Middle frontal gyrus (tissue), 1 donor: ENCODE results near the gene DOCK9.

Source experiments
- DNase-seq: peaks from one replicate; pipeline ENCODE4 v3.0.0-alpha.2; 2015; ENCODE audit warnings: low spot score; ENCODE audit errors: extremely low spot score

Gene DOCK9, protein sequence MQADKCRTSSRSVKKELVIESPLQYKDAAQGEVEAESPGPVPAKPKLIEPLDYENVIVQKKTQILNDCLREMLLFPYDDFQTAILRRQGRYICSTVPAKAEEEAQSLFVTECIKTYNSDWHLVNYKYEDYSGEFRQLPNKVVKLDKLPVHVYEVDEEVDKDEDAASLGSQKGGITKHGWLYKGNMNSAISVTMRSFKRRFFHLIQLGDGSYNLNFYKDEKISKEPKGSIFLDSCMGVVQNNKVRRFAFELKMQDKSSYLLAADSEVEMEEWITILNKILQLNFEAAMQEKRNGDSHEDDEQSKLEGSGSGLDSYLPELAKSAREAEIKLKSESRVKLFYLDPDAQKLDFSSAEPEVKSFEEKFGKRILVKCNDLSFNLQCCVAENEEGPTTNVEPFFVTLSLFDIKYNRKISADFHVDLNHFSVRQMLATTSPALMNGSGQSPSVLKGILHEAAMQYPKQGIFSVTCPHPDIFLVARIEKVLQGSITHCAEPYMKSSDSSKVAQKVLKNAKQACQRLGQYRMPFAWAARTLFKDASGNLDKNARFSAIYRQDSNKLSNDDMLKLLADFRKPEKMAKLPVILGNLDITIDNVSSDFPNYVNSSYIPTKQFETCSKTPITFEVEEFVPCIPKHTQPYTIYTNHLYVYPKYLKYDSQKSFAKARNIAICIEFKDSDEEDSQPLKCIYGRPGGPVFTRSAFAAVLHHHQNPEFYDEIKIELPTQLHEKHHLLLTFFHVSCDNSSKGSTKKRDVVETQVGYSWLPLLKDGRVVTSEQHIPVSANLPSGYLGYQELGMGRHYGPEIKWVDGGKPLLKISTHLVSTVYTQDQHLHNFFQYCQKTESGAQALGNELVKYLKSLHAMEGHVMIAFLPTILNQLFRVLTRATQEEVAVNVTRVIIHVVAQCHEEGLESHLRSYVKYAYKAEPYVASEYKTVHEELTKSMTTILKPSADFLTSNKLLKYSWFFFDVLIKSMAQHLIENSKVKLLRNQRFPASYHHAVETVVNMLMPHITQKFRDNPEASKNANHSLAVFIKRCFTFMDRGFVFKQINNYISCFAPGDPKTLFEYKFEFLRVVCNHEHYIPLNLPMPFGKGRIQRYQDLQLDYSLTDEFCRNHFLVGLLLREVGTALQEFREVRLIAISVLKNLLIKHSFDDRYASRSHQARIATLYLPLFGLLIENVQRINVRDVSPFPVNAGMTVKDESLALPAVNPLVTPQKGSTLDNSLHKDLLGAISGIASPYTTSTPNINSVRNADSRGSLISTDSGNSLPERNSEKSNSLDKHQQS (N-terminal part only)

DNA sequence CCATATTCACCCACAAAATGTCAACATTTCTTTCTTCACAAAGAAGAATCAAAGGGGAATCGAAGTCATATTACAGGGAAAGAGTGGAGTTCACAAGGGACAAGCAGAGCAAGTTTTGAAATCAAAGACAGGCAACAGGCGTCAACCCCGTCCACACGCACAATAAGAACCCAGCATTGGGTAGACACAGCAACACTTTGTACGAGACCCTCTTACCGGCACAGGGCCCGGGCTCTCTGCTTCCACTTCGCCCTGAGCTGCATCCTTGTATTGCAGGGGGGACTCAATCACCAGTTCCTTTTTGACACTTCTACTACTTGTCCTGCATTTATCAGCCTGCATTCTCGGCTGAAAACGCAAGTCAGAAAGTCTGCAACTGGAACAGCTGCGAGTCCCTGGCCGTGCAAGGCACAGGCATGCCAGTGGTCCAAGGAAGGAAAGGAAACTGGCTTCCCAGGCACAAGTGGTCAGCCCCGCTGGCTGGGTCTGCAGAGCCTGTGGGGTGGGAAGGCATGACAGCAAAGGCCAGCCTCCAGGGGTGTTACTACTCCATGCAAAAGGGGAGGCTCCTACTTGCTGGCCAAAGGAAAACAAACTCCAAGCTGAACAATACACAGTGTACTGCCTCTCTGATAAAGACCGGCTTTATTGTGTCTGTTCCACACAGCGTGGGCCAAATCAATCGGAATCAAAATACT lies at the start of gene DOCK9:
Gene DOCK9, minus strand, starts transcription at position 497 of the 698 bp plus-strand sequence. Its CDS starts 155 bp downstream, at position 342.
- DNase-seq: peak; percentile 58

DNA sequence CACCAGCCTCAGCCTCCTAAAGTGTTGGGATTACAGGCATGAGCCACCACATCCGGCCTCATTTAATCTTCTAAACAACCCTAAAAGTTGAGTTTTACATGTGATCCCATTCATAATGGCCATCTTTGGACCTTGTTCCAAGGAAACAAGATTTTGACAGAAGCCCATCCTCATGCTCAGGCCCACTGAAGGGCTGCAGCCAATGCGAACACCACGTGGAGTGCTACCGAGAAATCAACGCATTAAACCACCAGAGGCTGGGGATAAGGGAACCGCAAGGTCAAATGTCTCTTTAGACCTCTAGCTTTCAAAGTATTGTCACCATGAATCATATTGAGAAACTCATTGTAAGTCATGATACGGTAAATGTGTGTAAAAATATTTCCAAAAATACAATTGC lies 49.4 kb upstream of the DOCK9 start:
- no peak for DNase-seq

DNA sequence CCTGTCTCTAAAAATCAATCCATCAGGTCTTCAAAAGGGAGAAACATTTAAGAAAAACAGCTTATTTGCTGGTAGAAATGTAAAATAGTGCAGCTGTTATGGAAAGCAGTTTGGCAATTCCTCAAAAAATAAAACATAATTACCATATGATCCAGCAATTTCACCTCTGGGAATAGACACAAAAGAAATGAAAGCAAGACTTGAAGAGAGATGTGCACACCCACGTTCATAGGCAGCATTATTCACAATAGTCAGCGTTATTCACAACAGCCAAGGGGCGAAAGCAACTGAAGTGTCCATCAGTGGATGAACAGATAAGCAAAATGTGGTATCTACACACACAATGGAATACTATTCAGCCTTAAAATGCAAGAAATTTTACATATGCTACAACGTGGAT lies 45.1 kb upstream of the DOCK9 start:
- DNase-seq: no peak

DNA sequence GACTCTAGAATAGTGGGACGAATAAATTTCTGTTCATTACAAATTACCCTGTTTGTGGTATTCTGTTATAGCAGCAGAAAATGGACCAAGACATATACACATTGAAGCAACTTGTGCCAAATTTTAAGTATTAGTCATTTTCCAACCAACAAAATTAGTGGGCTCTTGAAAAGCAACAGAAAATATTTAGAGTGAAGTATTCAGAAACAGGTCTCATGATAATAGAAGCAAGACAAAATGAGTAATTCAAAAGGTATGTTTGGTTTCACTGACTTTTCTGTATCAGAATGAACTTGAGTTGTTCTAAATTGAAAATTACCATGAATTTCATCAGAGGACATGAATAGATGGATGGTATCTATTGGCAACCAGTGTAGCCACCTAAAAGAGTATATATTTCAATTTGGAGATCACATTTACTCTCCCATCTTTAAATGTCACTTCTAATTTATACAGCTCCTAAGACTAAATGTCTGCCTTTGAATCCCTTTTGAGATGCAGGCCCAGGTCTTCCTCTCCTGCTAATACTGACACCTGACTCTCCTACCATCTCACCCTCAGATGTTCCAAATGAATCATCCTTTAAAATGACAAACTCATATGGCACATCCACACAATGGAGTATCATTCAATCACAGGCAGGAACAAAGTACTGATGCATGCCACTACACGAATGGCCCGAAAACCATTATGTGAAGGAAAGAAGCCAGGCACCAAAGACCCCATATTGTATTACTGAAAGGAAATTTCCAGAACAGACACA lies 40.7 kb upstream of the DOCK9 start:
- no peak for DNase-seq

DNA sequence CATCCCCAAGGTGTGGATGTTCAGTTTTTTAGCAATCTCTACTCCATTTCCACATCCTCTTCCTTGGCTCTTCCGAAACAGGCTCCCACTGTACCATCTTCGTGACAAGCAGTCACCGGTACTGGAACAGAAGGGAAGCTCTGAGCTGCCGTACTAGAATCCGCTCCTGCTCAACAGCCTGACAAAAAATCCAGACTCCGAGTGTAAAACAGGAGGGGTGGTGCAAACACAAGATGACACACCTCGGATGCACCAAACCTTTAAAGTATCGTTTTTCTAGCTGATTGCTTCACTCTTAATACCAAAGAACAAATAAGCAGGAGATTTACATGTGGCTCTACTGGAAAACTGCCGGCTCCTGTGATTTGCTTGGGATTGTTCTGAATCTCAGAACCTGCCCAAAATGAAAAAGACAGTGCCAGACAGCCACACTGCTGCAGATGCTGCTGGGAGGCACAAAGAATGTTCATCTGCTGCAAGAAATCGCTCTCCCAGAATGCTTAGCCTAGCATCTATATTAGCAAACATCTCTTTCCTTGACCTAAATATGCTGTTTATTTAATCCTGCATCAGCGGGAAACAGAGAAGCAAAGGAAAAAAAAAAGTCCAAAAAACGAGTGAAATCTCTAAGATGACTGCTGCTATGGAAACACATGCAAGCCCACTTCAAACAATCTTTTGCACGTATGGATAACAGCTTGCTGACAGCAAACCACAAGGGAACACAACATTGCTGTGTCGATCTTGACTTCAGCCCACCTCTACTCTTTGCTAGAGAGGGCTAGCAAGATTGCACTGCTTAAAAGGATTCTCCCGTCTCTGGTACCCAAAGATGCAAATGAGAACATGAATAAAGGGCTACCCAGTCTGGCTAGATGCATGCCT lies 38.0 kb upstream of the DOCK9 start:
- DNase-seq: no peak

DNA sequence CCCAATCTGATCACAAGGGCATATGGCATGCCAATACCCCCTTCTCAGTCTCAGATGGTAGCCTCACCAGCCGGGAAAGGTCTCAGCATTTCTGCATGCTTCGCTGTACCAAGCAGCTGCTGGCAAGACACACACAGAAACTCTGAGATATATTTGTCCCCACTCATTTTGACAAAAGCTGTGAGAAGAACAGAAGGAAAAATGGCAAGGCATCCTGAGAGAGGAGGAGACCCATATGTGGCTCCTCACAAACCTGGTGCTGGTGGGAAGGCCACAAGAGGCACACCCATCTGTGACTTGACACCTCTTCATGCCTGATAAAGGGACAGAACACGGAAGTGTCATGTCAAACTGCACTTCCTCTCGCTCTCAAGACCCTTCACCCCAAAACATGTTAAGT lies 36.7 kb upstream of the DOCK9 start:
- no peak for DNase-seq

DNA sequence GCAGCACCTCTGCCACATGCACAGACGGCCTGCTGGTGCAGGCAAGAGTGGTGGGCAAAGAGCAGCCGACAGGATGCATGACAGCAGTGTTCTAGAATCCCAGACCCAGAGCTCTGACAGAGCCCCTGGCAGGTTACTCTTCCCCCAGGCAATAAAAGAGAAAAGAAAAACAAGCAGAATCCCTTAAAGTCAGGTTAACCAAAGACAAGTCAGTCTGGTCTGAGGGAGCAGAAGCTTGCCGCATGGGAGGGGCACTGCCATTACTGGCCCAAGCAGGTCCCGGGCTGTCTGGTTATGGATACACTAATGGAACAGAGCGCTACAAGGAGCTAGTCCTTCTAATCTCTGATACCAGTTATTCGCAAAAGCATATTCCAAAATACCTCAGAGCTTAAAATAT lies 36.1 kb upstream of the DOCK9 start:
- no peak for DNase-seq

DNA sequence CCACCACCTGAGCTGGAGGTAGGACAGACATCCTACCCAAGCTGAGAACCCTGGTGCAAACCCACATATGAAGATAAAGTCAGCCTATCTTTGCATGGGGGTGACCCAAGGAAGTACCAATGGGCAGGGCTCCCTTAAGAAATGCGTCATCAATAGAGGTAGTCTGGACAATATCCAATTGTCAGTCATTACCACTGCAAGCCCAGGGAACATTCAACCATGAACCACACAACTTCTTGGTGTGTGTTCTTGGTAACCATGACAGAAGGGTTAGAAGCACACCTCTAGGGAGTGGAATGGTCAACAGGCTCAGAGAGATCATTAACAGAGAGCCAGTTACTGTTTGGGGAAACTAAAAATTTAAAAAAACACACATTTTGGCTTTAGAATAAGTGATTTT lies 34.7 kb upstream of the DOCK9 start:
- DNase-seq: no peak

DNA sequence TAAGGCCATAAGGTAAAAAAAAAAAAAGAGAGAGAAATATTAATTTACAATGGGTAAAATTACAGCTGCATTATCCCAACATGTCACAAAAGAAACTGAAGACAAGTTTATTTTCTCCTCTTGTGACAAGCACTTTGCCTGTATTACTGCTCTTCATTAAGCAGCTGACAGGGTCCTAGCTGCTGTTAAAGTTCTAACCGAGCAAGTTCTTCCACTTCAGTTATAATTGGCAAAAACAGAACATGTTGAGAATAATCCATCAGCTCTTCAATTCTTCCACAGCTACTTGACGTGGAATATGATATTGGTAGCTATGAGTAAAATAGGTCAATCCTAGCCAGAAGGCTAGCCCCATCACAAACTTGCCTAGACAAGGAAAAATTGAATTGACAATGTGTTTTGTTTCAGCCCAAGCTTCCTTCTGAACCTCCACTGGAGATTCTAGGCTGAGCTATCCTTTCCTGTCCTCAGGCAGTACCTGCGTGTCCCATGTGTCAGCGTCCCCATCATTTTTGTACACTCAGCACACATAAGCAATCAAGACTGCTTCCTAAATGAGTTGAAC lies 32.2 kb upstream of the DOCK9 start:
- no peak for DNase-seq

DNA sequence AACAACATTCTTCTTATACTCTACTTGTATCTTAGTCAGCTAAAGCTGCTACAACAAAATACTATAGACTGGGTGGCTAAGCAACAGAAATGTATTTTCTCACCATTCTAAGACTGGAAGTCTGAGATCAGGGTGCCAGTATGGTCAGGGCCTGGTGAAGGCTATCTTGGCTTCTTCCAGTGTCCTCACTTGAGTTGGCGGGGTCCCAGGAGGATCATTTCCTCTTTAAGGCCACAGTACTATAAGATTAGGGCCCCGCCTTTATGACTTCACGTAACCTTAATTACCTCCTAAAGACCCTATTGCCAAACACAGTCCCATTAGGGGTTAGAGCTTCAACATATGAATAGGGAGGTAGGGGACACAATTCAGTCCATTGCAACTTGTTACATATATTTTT lies 30.7 kb upstream of the DOCK9 start:
- no peak for DNase-seq

DNA sequence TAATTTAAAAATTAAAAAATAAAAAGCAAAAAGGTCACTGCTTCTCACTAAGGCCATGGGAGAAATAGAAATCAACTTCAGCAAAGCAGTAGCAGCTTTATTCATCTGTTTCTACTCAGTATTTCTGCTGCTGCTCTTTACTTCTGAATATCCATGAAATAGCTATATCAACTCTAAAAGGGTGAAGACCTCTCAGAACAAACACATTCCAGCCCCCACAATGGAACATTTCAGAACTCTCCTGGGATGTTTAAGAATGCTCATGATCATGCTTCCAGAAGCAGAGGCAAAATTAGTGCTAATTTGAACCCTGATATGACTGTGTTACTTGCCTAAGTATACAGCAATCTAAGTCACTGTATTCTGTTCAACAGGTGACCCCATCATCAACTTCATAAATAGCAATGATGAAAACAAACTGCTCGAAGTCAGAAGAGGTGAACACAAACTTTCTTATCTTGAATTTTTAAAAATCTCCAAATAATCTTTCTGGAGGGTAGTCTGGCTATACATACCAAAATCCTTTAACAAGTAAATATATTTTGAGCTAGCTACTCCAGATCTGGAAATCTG lies 29.6 kb upstream of the DOCK9 start:
- DNase-seq: no peak

DNA sequence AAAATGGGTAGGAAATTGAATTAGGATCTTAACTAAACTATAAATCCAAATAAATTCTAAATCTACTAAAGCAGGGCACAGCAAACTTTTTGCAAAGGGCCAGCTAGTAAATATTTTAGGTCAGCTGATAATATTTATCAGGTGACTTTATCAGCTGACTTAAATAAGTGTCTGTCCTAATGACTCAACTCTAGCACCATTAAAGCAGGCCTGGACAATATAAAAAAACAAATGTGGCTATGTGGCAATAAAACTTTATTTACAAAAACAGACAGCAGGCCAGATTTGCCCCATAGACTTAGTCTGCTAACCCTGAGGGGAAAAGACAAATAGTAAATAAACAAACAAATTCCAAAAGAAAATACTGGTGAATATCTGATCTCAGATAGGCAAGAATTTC lies 27.7 kb upstream of the DOCK9 start:
- no peak for DNase-seq

DNA sequence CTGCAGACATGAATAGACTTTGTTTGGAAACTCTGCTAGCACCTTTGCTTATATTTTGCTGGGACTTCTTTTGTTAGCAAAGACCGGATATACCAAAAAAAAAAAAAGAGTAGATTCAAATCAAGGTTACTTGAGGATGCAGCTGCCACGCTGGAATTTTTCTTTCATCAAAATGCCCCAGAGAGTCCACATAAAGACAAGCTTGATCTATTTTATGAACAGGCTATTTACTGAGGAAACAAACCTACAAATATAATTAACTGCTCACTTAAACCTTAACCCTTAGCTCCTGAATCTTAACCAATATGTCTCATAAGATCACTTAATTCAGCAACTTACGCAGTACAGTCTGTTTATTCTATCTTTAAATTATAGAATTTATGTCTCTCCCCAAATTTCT lies 27.1 kb upstream of the DOCK9 start:
- no peak for DNase-seq

DNA sequence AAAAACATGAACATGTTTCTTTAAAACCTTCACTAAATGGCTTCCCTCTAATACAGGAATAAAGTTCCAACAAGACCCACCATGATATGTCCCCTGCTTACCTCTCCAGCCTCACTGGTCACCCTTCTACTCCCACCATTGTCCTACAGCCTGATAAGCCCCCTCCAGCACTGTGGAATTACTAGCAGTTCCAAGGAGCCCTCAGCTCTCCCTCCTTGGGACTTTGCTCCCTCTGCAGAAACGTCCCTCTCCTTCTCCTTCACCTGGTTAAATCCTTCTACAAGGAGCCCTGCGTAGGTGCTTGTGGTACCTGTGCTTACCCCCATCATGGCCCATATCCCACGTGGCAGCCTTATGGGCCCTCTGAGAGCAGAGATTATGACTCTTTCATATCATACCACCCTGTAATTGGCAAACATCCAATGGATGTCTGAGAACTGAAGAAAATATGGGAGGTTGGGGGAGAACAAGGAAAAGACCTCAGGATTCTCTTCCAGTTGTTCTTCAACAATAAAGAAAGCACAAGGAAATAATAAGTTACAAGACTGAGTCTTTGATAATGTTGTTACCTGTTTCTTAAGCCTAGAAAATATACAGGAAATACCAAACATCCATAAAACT lies 26.1 kb upstream of the DOCK9 start:
- DNase-seq: no peak

DNA sequence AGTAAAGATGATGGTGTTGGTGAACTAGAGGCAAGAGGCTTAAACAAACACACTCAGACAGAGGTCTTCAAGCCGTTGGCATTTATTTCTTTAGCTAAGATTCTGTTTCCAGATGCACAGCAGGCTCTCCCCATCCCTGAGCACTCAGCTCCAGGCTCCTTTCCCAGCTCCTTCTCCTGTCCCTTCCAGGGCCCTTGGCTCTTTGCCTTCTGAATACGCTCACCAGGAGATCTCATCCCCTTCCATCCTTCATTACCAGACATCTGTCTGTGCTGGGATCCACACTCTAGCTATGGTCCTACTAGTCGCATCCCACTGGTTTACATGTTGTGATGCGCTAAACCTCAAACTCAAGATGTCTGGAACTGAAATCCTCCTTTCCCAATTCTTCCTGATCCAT lies 25.3 kb upstream of the DOCK9 start:
- no peak for DNase-seq

DNA sequence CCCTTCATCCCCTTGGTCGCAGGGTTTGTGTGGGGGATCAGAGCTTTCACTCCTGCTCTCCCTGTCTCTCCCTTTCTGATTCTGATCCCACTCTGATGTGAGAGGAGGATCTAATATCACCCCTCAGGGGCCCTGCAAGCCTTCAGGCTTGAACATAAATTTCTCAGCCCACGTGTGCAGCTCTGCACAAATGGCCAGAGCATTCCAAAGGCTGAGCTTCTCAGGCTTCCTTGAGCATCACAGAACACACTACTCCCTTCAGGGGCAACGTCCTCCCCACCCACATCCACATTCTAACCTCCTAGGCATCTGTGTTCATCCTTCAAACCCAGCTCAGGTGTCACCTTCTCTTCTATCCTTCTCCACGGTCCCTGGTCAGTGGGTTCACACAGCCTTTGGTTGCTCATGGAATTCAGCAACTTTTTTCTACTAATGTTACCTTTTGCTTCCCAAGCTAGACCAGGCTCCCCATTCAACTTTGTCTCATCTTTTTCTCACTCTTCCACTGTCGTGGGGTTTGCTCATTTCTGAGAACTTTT lies 24.4 kb upstream of the DOCK9 start:
- DNase-seq: no peak

DNA sequence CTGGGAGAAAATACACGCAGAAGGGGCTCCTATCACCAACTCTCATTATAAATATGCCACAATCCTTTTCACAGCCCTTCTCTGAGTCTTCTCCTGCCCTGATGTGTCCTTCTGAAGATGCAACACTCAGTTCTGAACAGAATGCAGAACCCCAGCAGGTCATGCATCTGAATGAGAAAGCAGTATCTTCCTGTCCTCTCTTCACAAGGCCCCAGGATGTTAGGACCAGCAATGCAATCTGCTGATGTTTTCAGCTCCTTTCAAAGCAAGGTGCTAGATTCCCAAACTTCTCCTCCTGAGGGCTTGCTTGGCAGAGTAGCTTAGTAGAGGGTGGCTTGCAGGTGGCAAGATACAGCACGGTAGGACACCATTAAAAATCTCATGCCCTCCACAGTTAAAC lies 22.3 kb upstream of the DOCK9 start:
- no peak for DNase-seq

DNA sequence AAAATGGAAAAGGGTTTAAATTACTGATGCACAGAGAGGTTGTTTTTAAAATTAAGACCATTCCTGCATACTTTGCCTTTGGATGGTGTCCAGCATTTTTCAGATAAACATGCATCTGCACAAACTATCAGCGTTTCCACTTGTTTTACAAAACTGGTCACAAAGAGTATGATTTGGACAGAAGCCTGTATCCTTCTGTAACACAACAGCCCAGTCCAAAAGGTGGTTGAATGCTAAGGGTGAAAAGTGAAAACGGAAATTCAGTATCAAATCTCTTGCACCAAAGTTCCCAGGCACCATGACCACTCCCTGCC lies 21.7 kb upstream of the DOCK9 start:
- no peak for DNase-seq
